ENCODE data around the gene GABPB1.

DNA sequence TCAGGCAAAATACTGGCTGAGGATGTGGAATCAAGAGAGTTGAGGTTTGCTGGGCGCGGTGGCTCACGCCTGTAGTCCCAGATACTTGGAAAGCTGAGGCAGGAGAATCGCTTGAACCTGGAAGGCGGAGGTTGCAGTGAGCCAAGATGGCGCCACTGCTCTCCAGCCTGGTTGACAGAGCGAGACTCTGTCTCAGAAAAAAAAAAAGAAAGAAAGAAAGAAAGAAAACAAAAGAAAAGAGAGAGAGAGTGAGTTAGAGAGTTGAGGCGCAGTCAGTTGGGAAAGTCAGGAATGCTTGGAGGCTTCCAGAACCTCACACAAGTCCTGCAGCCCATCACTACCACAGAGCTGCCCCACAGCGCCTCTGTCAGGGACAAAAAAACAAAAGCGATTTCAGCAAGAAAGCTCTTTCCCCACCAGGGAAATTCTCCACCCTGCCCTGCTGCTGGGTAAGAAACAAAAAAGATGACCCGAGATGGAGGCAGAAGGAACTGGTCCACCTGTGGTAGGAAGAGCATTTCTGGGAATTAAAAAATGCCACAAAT is 103.3 kb downstream of the GABPB1 start:
- TF ChIP-seq CSDC2 (CRISPR knock-in tag; IDR thresholded peaks at IDR 0.05) (no peak), RARB (CRISPR knock-in tag; IDR thresholded peaks at IDR 0.05) (no peak)
